MM.1S (cell line): ENCODE results near the gene AK9.
"Not testable (repeated sequence)": the region's sequence is repeated elsewhere in the genome, so short reads cannot be mapped to it uniquely, and the experiment has no call there.

ENCODE experiments used
- DNase-seq: peaks from one replicate; pipeline ENCODE4 v3.0.0-alpha.2; 2015
- H2AFZ ChIP-seq: fragments of 300-600 bp; sonication (generic); 2 replicates; pipeline ENCODE4 v1.6.0; 2016; ENCODE audit warnings: antibody characterized with exemption, low read length
- H3F3A ChIP-seq: fragments of 300-600 bp; sonication (generic); 2 replicates; pipeline ENCODE4 v1.6.1; 2016; ENCODE audit warnings: mild to moderate bottlenecking, antibody characterized with exemption, low read length, moderate library complexity, mixed read lengths; ENCODE audit not compliant: insufficient read depth
- H3K27ac ChIP-seq: fragments of 300-600 bp; sonication (generic); 2 replicates; pipeline ENCODE4 v1.5.1; 2016; ENCODE audit warnings: mild to moderate bottlenecking, low read length
- H3K27me3 ChIP-seq: fragments of 300-600 bp; sonication (generic); replicated peaks from 2 replicates; pipeline ENCODE4 v1.6.0; 2016; ENCODE audit warnings: low read length; ENCODE audit not compliant: insufficient read depth
- H3K36me3 ChIP-seq: fragments of 300-600 bp; sonication (generic); replicated peaks from 2 replicates; pipeline ENCODE4 v1.6.1; 2016; ENCODE audit warnings: mild to moderate bottlenecking, low read length, mixed read lengths; ENCODE audit not compliant: insufficient read depth
- H3K4me1 ChIP-seq: fragments of 300-600 bp; sonication (generic); 2 replicates; pipeline ENCODE4 v1.6.1; 2016; ENCODE audit warnings: low read length, mixed read lengths
- H3K4me2 ChIP-seq: fragments of 300-600 bp; sonication (generic); 2 replicates; pipeline ENCODE4 v1.6.0; 2016; ENCODE audit warnings: low read depth, low read length
- H3K4me3 ChIP-seq: fragments of 300-600 bp; sonication (generic); 2 replicates; pipeline ENCODE4 v1.5.1; 2016; ENCODE audit warnings: low read length, mixed read lengths
- H3K79me2 ChIP-seq: fragments of 300-600 bp; sonication (generic); 2 replicates; pipeline ENCODE4 v1.6.1; 2016; ENCODE audit warnings: mixed run types, low read length, mixed read lengths
- H3K9ac ChIP-seq: fragments of 300-600 bp; sonication (generic); 2 replicates; pipeline ENCODE4 v1.6.1; 2016; ENCODE audit warnings: low read length, mixed read lengths
- H3K9me2 ChIP-seq: fragments of 300-600 bp; sonication (generic); replicated peaks from 2 replicates; pipeline ENCODE4 v1.6.1; 2016; ENCODE audit warnings: mild to moderate bottlenecking, low read length, mixed read lengths; ENCODE audit not compliant: insufficient read depth
- H3K9me3 ChIP-seq: fragments of 300-600 bp; sonication (generic); replicated peaks from 2 replicates; pipeline ENCODE4 v1.6.1; 2016; ENCODE audit warnings: mild to moderate bottlenecking, low read length, mixed read lengths; ENCODE audit not compliant: insufficient read depth
- H4K20me1 ChIP-seq: fragments of 300-600 bp; sonication (generic); 2 replicates; pipeline ENCODE4 v1.6.1; 2016; ENCODE audit warnings: mild to moderate bottlenecking, low read length, moderate library complexity, mixed read lengths; ENCODE audit not compliant: insufficient read depth
- EZH2 ChIP-seq: fragments of 300-600 bp; sonication (generic); optimal IDR thresholded peaks from 2 replicates; pipeline ENCODE3; 2017; ENCODE audit warnings: low read depth, mild to moderate bottlenecking, antibody characterized with exemption, low read length, mixed read lengths
- EZH2phosphoT487 ChIP-seq: fragments of 300-600 bp; sonication (generic); IDR thresholded peaks from 2 replicates; pipeline ENCODE4 v1.6.1; 2018; ENCODE audit warnings: antibody characterized with exemption, low read length
- TF ChIP-seq, protein P1 (sequence below): fragments of 300-600 bp; sonication (generic); IDR thresholded peaks from 2 replicates; pipeline ENCODE4 v1.5.1; 2016; ENCODE audit warnings: antibody characterized with exemption, low read length, mixed read lengths

The AK9 gene

DNA sequence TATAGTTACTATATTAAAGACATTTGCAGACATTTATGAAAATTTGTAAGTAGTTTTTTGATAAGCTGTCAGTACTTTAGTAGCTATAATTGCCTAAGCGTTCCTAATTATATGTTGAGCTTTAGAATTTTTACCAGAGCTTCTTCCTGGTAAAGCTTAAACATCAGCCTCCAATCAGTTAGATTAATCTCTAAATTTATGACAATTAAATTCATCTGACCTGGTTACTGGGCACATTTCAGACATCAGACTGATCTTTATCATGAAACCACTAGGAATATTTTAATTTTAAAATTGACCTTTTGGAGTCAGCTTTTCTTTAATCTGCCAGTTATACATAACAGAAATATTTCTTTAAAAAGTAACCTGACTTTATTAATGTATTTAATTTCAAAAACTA lies 23.6 kb upstream of the AK9 start:
- H4K20me1 ChIP-seq, result no peaks in the 10 kb centered on the region
- DNase-seq, result no peak

DNA sequence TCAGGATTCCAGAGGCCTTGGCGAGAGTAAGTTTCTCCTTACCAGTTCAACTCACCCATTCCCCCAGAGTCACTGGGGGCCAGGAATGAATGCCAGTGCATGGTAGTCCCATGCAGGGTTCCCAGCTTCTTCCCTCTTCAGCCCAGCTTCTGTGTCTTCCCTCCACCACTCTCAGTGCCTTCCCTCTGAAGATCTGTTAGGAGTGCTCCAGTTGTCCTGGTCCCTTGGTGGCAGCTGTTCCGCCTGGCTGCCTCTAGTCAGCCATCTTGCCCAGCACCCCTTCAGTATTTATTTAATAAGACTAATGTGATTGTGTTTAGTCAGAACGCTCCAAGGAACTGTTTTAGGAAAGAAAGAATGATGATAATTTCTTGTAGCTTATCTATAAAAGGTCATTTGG lies 23.2 kb upstream of the AK9 start:
- Histone ChIP-seq H3K27ac (no peak overlapping the region), H3K4me3 (no peak overlapping the region), H3K36me3 (no peaks in the 10 kb centered on the region), H4K20me1 (no peaks in the 10 kb centered on the region), H3K4me1 (no peaks in the 10 kb centered on the region), H2AFZ (no peak overlapping the region), H3K79me2 (no peaks in the 10 kb centered on the region), H3F3A (no peaks in the 10 kb centered on the region), H3K9me3 (no peaks in the 10 kb centered on the region), H3K4me2 (no peak overlapping the region), H3K27me3 (no peaks in the 10 kb centered on the region), H3K9me2 (no peaks in the 10 kb centered on the region), H3K9ac (no peak overlapping the region)
- DNase-seq, result no peak
- TF ChIP-seq, protein P1, sequence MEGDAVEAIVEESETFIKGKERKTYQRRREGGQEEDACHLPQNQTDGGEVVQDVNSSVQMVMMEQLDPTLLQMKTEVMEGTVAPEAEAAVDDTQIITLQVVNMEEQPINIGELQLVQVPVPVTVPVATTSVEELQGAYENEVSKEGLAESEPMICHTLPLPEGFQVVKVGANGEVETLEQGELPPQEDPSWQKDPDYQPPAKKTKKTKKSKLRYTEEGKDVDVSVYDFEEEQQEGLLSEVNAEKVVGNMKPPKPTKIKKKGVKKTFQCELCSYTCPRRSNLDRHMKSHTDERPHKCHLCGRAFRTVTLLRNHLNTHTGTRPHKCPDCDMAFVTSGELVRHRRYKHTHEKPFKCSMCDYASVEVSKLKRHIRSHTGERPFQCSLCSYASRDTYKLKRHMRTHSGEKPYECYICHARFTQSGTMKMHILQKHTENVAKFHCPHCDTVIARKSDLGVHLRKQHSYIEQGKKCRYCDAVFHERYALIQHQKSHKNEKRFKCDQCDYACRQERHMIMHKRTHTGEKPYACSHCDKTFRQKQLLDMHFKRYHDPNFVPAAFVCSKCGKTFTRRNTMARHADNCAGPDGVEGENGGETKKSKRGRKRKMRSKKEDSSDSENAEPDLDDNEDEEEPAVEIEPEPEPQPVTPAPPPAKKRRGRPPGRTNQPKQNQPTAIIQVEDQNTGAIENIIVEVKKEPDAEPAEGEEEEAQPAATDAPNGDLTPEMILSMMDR, result no peak
- TF ChIP-seq EZH2phosphoT487 (no peak), EZH2 (no peak)

More for the DNA sequence above, 23.6 kb upstream of the AK9 start:
- Histone ChIP-seq H3F3A (no peaks in the 10 kb centered on the region), H3K4me1 (no peaks in the 10 kb centered on the region), H3K9me3 (no peaks in the 10 kb centered on the region), H3K4me2 (no peak overlapping the region), H3K36me3 (no peaks in the 10 kb centered on the region), H3K9ac (no peak overlapping the region), H3K27ac (no peak overlapping the region), H2AFZ (no peak overlapping the region), H3K9me2 (no peaks in the 10 kb centered on the region), H3K4me3 (no peak overlapping the region), H3K27me3 (no peaks in the 10 kb centered on the region), H3K79me2 (no peaks in the 10 kb centered on the region)
- TF ChIP-seq EZH2phosphoT487 (no peak), EZH2 (no peak)
- TF ChIP-seq, protein P1, result no peak

DNA sequence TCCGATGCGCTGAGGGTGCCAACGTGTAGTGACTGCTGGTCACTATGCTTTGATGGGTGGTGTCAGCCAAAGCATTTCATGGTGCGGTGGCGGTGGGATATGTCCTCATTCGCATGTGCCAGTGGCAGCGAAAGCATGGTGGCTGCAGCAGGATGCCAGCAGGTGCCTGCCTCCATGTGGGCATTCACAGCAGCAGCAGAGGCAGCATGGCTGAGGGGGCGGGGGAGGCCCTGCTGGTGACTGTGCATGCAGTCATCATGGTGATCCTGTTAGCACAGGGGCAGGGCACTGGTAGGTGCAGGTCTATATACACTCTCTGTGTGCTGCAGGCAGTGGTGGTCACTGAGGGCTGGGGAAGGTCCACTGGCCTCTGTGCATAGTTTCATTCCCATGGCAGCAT lies 22.1 kb upstream of the AK9 start:
- H3K9ac ChIP-seq, result no peak overlapping the region

DNA sequence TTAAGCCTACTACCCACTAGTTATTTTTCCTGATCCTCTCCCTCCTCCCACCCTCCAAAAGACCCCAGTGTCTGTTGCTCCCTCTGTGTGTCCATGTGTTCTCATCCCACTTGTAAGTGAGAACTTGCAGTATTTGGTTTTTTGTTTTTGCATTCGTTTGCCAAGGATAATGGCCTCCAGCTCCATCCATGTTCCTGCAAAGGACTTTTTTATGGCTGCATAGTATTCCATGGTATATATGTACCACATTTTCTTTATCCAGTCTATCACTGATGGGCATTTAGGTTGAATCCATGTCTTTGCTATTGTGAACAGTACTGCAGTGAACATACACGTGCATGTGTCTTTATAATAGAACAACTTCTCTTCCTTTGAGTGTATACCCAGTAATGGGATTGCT lies 17.1 kb upstream of the AK9 start:
- H3K4me2 ChIP-seq, H3K9ac ChIP-seq, H3K79me2 ChIP-seq, H3F3A ChIP-seq, H3K4me1 ChIP-seq, DNase-seq, H2AFZ ChIP-seq, H3K27ac ChIP-seq, H4K20me1 ChIP-seq, H3K4me3 ChIP-seq, H3K9me3 ChIP-seq, H3K27me3 ChIP-seq, H3K9me2 ChIP-seq, H3K36me3 ChIP-seq: not testable (repeated sequence)

More for the DNA sequence above, 22.1 kb upstream of the AK9 start:
- no peaks in the 10 kb centered on the region for H3K4me1 ChIP-seq
- no peaks in the 10 kb centered on the region for H3K79me2 ChIP-seq
- TF ChIP-seq EZH2 (no peak), EZH2phosphoT487 (no peak)
- TF ChIP-seq, protein P1, result no peak
- no peak overlapping the region for H3K4me3 ChIP-seq
- H3K36me3 ChIP-seq, result no peaks in the 10 kb centered on the region
- no peaks in the 10 kb centered on the region for H3F3A ChIP-seq
- no peak overlapping the region for H3K4me2 ChIP-seq
- no peak for DNase-seq
- no peak overlapping the region for H2AFZ ChIP-seq
- no peaks in the 10 kb centered on the region for H4K20me1 ChIP-seq
- no peak overlapping the region for H3K27ac ChIP-seq
- H3K9me2 ChIP-seq, result no peaks in the 10 kb centered on the region
- H3K27me3 ChIP-seq, result no peaks in the 10 kb centered on the region
- H3K9me3 ChIP-seq, result no peaks in the 10 kb centered on the region
